HG03439 (cell line): Measurements from ENCODE around the gene GSE1.
A peak's percentile ranks its signal among the peaks of the same experiment; 100 is the strongest.

Experiments used
- ATAC-seq: cut with Tn5 transposase; IDR thresholded peaks from one replicate; pipeline ENCODE4 v1.9.1; 2021; ENCODE audit warnings: mild to moderate bottlenecking, moderate library complexity; ENCODE audit not compliant: unreplicated experiment

GSE1 gene

GRCh38 chr16:85674828-85675227 lies 61.7 kb downstream of the GSE1 start:
- no peak for ATAC-seq

- no peak for ATAC-seq
Measured at GRCh38 chr16:85675251-85675874, 62.2 kb downstream of the GSE1 start.

GRCh38 chr16:85676466-85676865 lies 63.3 kb downstream of the GSE1 start:
- ATAC-seq, result no peak

GRCh38 chr16:85677383-85677967 lies 64.4 kb downstream of the GSE1 start:
- ATAC-seq, result no peak

GRCh38 chr16:85678016-85678415 lies 64.9 kb downstream of the GSE1 start:
- ATAC-seq, result no peak

GRCh38 chr16:85678821-85679220 lies 65.7 kb downstream of the GSE1 start:
- no peak for ATAC-seq

GRCh38 chr16:85679870-85680269 lies 66.7 kb downstream of the GSE1 start:
- no peak for ATAC-seq

GRCh38 chr16:85680352-85680944 lies 67.3 kb downstream of the GSE1 start:
- no peak for ATAC-seq

GRCh38 chr16:85681255-85681654 lies 68.1 kb downstream of the GSE1 start:
- ATAC-seq, result no peak

- no peak for ATAC-seq
Measured at GRCh38 chr16:85682516-85682915, 69.4 kb downstream of the GSE1 start.

GRCh38 chr16:85683363-85683762 lies 70.2 kb downstream of the GSE1 start:
- ATAC-seq, result no peak

GRCh38 chr16:85685251-85685650 lies 72.1 kb downstream of the GSE1 start:
- ATAC-seq, result no peak

GRCh38 chr16:85686912-85687591 lies 73.9 kb downstream of the GSE1 start:
- ATAC-seq, result no peak

GRCh38 chr16:85687651-85688471 lies 74.7 kb downstream of the GSE1 start:
- no peak for ATAC-seq

- ATAC-seq, result peak; percentile 94
Measured at GRCh38 chr16:85688586-85689284, 75.6 kb downstream of the GSE1 start, which contains the start of gene GINS2. Gene GINS2 (minus strand): TSS chr16:85688954. CDS start chr16:85688898, 56 bp downstream.

GRCh38 chr16:85689285-85689949 lies 76.3 kb downstream of the GSE1 start:
- no peak for ATAC-seq

- no peak for ATAC-seq
Measured at GRCh38 chr16:85689950-85690320, 76.8 kb downstream of the GSE1 start.

GRCh38 chr16:85690469-85691064 lies 77.4 kb downstream of the GSE1 start:
- no peak for ATAC-seq
